ENCODE data around the gene DGCR2. TPM values are rescaled to one million over a fixed set of nuclear protein-coding genes. Genes with fewer than 3 reads are reported as not detected.

The DGCR2 gene
- total and polyA plus RNA-seq, 2 of the 8 experiments (the other 6 are each of a cell fraction or from before 2014, with no cell fraction given): 42.3 to 62.2 TPM

GRCh38 chr22:19036229-19036522, 86.0 kb downstream of the DGCR2 start:
- no peak overlapping the region for H4K91ac ChIP-seq (replicated peaks; ENCODE audit: insufficient read length, low read length)
- no peaks in the 10 kb centered on the region for H3K79me2 ChIP-seq (ENCODE audit: control insufficient read depth in 1 of 2, insufficient read depth in 2 of 2, low read length in 2 of 2)
- no peak overlapping the region for H2AFZ ChIP-seq (ENCODE audit: low read length)
- H3K79me1 ChIP-seq (ENCODE audit: low read depth, low read length): no peaks in the 10 kb centered on the region
- H3K9ac ChIP-seq (replicated peaks in 1 of 4; ENCODE audit: extremely low read depth in 1 of 4, low read depth in 3 of 4, low read length in 3 of 4): no peak overlapping the region
- no peaks in the 10 kb centered on the region for H3K23me2 ChIP-seq (ENCODE audit: low read depth, low read length)
- DNase-seq (ENCODE audit: low read depth in 1 of 2, low spot score in 2 of 2) (no peak), FAIRE-seq (no peak)
- H3K4me3 ChIP-seq (ENCODE audit: extremely low read depth in 1 of 4, insufficient read depth in 2 of 4, low read depth in 3 of 4, low read length in 4 of 4): no peak overlapping the region
- no peak overlapping the region for H2BK20ac ChIP-seq (ENCODE audit: low read length)
- H3K36me3 ChIP-seq (ENCODE audit: control insufficient read depth in 2 of 4, insufficient read depth in 4 of 4, low read length in 3 of 4): peaks cover 0 to 15% (median 4%) of the 10 kb centered on the region in 4 experiments; a peak in 4 of 8 replicates
- H4K8ac ChIP-seq (ENCODE audit: extremely low read depth, insufficient read depth, low read length): no peak overlapping the region
- no peak overlapping the region for H3K18ac ChIP-seq (ENCODE audit: extremely low read depth, low read length)
- no peaks in the 10 kb centered on the region for H3K9me3 ChIP-seq (ENCODE audit: insufficient read depth in 2 of 2, low read depth in 1 of 2, low read length in 1 of 2)
- peaks cover 0 to 22% of the 10 kb centered on the region in 2 experiments for H4K20me1 ChIP-seq (replicated peaks in 1 of 2; ENCODE audit: control insufficient read depth in 1 of 2, insufficient read depth in 2 of 2, low read length in 2 of 2)
- TF ChIP-seq POLR2AphosphoS5 (IDR thresholded peaks at IDR 0.05; ENCODE audit: low read depth, low read length) (no peak), TBP (IDR thresholded peaks at IDR 0.05; ENCODE audit: low read depth, low read length) (no peak), BACH1 (IDR thresholded peaks at IDR 0.05; ENCODE audit: low read length) (no peak), SIX5 (IDR thresholded peaks at IDR 0.05; ENCODE audit: low read depth, low read length) (no peak)
- no peak overlapping the region for H2BK5ac ChIP-seq (ENCODE audit: low read depth, low read length)
- H2AK5ac ChIP-seq (ENCODE audit: low read depth, low read length): no peak overlapping the region
- H4K5ac ChIP-seq (ENCODE audit: insufficient read length, low read depth, low read length): no peak overlapping the region
- no peak overlapping the region for H2BK12ac ChIP-seq (ENCODE audit: low read depth, low read length)
- H2BK15ac ChIP-seq (ENCODE audit: low read length): no peak overlapping the region
- H2BK120ac ChIP-seq (replicated peaks; ENCODE audit: low read depth, low read length): no peak overlapping the region
- no peak overlapping the region for H3K27ac ChIP-seq (ENCODE audit: low read depth, low read length)
- H3K23ac ChIP-seq (ENCODE audit: insufficient read length): no peak overlapping the region
- CTCF ChIA-PET (ENCODE audit: partially characterized antibody): interaction anchor here (0.6 to 2.3 kb wide), 11 partner anchors 8 to 518 kb away, joined by 3 to 9 read pairs (median 3); no protein-coding TSS in a partner anchor
- H3K14ac ChIP-seq (ENCODE audit: insufficient read length): no peak overlapping the region
- H3K27me3 ChIP-seq (replicated peaks in 1 of 4; ENCODE audit: control insufficient read depth in 3 of 4, extremely low read depth in 1 of 4, insufficient read depth in 3 of 4, low read length in 3 of 4): peaks cover 0 to 2% (median 0%) of the 10 kb centered on the region in 4 experiments; a peak in 1 of 7 replicates
- 86% methylated on average over 4 of the region's 4 CpGs; no CpG with 5 or more reads in 1 of the 2 experiments for WGBS, 2 experiments (ENCODE audit: extremely low coverage in 1 of 2, insufficient coverage in 1 of 2, insufficient read length in 1 of 2, insufficient replicate concordance in 2 of 2, low coverage in 1 of 2, low lambda C conversion rate in 2 of 2, missing lambda C conversion rate in 1 of 2)
- no peaks in the 10 kb centered on the region; a peak in 1 of 7 replicates for H3K4me1 ChIP-seq (replicated peaks in 1 of 4; ENCODE audit: control insufficient read depth in 3 of 4, insufficient read depth in 4 of 4, low read length in 3 of 4)
- H3K4ac ChIP-seq (replicated peaks; ENCODE audit: insufficient read length, low read depth, low read length): no peak overlapping the region
- H3K4me2 ChIP-seq (ENCODE audit: insufficient read depth in 1 of 2, low read depth in 2 of 2, low read length in 2 of 2): no peak overlapping the region
- H3K56ac ChIP-seq (replicated peaks; ENCODE audit: insufficient read length, low read depth, low read length): no peak overlapping the region
- POLR2A ChIA-PET (ENCODE audit: partially characterized antibody): interaction anchor here (0.6 to 1.0 kb wide), 4 partner anchors 7 to 80 kb away, joined by 3 to 4 read pairs (median 3); no protein-coding TSS in a partner anchor

All from H1 (cell line).